ENCODE measurements around the gene RPS6KA5. TPM values are rescaled to one million over a fixed set of nuclear protein-coding genes. Genes with fewer than 3 reads are reported as not detected.

The RPS6KA5 gene
- total and polyA plus RNA-seq, 8 donors: 4.2 to 10.8 (median 9.2) TPM

DNA sequence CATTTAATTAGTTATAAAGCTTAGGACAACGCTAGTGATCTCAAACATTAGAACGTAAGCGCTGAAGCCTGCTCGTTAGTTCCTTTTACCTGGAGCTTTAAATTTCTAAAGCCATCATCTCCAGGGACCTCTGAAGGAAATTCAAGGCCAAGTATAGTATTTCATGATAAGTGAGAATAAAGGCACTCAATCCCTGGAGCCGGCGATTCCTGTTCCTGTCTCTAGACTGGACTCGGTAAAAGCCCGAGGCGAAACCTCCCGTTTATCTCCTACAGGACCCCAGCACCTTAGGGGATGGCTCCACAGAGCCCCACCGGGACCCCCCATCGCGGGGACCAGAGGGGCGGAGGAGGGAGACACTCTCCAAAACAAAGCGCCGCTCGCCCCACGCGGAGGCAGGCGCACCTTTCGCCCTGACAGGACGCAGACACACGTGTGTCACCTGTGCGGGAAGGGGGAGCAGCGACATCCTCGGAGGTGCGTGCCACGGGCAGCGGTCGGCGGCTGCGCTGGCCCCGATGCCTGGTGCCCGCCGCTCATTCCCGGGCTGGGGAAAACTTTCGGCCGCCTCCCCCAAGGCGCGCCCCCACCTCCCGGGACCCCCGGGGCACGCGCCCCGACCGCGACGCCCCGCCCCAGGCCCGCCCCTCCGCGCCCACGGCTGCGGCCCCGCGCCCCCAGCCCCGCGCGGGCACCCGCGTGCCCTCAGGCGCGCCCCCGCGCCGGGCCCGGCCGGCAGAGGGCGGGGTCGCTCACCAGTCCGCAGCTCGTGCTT is 678 bp downstream of the RPS6KA5 start:
- Histone ChIP-seq H3K4me1 (peaks cover 10 to 44% of the 10 kb centered on the region in 2 donors), H3K27me3 (no peaks in the 10 kb centered on the region)
- peak; percentile 66 for ATAC-seq

DNA sequence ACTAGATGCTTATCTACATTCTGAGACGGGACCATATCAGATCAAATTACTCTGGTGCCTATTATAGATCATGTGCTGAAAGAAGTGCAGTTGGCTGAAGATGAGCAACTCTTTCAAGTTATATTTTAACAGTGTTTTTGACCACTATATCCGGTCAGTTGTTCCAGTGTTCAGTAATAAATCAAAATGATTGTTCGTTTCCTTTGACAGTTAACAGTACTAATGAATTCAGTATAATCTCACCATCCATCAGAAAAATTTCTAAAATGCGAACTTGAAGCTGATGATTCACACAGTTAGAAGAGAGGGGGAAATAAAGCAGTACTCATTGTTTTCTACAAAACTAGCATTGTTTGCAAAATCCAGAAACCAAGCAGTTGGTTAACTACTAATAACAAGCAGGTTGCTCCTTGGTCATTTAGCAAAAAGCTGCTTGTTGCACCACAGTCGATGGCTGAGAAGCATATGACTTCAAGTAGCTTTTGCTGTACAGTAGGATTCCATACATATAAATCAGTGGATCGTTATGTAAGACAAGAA is 2.3 kb downstream of the RPS6KA5 start:
- DNase-seq: no peak
- ATAC-seq: no peak
- no peaks in the 10 kb centered on the region for H3K9me3 ChIP-seq
- TF ChIP-seq, protein P1, sequence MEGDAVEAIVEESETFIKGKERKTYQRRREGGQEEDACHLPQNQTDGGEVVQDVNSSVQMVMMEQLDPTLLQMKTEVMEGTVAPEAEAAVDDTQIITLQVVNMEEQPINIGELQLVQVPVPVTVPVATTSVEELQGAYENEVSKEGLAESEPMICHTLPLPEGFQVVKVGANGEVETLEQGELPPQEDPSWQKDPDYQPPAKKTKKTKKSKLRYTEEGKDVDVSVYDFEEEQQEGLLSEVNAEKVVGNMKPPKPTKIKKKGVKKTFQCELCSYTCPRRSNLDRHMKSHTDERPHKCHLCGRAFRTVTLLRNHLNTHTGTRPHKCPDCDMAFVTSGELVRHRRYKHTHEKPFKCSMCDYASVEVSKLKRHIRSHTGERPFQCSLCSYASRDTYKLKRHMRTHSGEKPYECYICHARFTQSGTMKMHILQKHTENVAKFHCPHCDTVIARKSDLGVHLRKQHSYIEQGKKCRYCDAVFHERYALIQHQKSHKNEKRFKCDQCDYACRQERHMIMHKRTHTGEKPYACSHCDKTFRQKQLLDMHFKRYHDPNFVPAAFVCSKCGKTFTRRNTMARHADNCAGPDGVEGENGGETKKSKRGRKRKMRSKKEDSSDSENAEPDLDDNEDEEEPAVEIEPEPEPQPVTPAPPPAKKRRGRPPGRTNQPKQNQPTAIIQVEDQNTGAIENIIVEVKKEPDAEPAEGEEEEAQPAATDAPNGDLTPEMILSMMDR (IDR thresholded peaks at IDR 0.05): no peak
- H3K27me3 ChIP-seq: no peaks in the 10 kb centered on the region
- intact Hi-C loops (cut with DNase I): no loop called here
- peaks cover 10 to 34% of the 10 kb centered on the region in 2 donors for H3K4me1 ChIP-seq
- H3K4me3 ChIP-seq: no peak overlapping the region
- H3K36me3 ChIP-seq: no peaks in the 10 kb centered on the region
- no peak overlapping the region for H3K27ac ChIP-seq

More for the DNA sequence above, 678 bp downstream of the RPS6KA5 start:
- H3K36me3 ChIP-seq: no peaks in the 10 kb centered on the region
- intact Hi-C loops (cut with DNase I): no loop called here
- peak overlapping the region; percentile 72 to 92 for H3K4me3 ChIP-seq
- peak; percentile 37 to 89 (median 48) for DNase-seq
- no peaks in the 10 kb centered on the region for H3K9me3 ChIP-seq
- TF ChIP-seq, protein P1 (IDR thresholded peaks at IDR 0.05): no peak
- peak overlapping the region; percentile 95 to 99 for H3K27ac ChIP-seq

DNA sequence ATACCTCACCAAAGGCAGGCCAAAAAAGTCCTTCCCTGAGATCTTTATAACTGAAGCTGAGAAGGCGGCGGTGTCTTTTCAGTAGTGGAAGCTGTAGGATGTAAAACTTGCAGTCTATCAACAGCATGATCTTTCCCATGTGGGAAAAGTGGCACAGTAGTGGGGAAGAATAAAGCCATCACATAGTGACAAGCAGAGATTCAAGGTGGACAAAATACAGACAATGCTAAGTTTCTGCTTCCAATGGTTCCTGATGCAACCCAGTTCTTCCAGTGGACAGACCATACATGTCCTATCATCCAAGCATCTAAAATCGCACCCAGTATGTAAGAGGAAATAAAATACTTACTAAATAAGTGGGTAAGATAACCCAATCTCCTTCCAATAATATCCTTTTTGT is 4.1 kb downstream of the RPS6KA5 start:
- H3K36me3 ChIP-seq: no peaks in the 10 kb centered on the region
- intact Hi-C loops (cut with DNase I): no loop called here
- no peak overlapping the region for H3K27ac ChIP-seq
- no peaks in the 10 kb centered on the region for H3K9me3 ChIP-seq
- DNase-seq (no peak), ATAC-seq (no peak)
- no peaks in the 10 kb centered on the region for H3K27me3 ChIP-seq
- H3K4me1 ChIP-seq: peaks cover 6 to 21% of the 10 kb centered on the region in 2 donors
- H3K4me3 ChIP-seq: no peak overlapping the region
- TF ChIP-seq, protein P1 (IDR thresholded peaks at IDR 0.05): no peak

DNA sequence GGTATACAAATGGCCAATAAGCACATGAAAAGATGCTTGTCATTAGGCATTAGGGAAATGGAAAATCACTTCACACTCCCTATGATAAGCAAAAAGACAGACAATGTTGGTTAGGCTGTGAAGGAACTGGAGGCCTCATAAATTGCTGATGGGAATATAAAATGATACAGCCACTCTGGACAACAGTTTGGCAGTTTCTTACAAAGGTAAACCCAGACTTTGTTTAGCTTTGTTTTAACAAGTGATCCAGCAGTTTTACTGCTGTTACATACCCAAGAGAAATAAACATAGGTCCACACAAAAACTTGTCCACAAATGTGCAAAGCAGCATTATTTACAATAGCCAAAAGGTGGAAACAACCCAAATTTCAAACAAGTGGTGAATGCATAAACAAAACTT is 5.4 kb downstream of the RPS6KA5 start:
- ATAC-seq (no peak), DNase-seq (no peak)
- H3K27ac ChIP-seq: no peak overlapping the region
- H3K36me3 ChIP-seq: no peaks in the 10 kb centered on the region
- intact Hi-C loops (cut with DNase I): no loop called here
- TF ChIP-seq, protein P1 (IDR thresholded peaks at IDR 0.05): no peak
- no peaks in the 10 kb centered on the region for H3K27me3 ChIP-seq
- H3K4me1 ChIP-seq: peaks cover 3 to 17% of the 10 kb centered on the region in 2 donors
- no peaks in the 10 kb centered on the region for H3K9me3 ChIP-seq
- no peak overlapping the region for H3K4me3 ChIP-seq

DNA sequence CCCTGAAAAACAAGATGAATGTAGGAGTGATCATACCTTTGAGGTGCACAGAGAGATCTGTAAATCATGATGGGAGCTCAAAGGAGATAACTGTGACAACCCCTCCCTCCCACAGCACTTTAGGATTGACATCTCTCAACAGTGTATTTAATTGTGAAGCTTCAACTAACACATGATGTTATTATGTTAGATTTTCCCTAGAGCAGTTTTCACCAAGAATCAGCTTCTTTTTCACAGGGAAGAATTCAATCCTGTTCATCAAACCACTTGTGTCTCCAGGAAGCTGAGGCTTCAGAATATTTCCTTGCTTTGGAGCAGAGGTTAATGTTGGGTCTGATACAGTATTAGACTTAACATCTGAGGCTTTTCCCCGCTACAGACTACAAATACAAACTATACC is 11.8 kb downstream of the RPS6KA5 start:
- intact Hi-C loops (cut with DNase I): no loop called here

More for the DNA sequence above, 11.8 kb downstream of the RPS6KA5 start:
- Histone ChIP-seq H3K4me1 (peaks cover 0 to 6% of the 10 kb centered on the region in 2 donors), H3K27ac (no peak overlapping the region), H3K4me3 (no peak overlapping the region), H3K36me3 (no peaks in the 10 kb centered on the region), H3K27me3 (no peaks in the 10 kb centered on the region), H3K9me3 (no peaks in the 10 kb centered on the region)
- ATAC-seq (no peak), DNase-seq (no peak)
- TF ChIP-seq, protein P1 (IDR thresholded peaks at IDR 0.05): no peak
